ENCODE results near the gene ISG15. TPM values are rescaled to one million over a fixed set of nuclear protein-coding genes. Genes with fewer than 3 reads are reported as not detected.
A peak's percentile ranks its signal among the peaks of the same experiment; 100 is the strongest.
"Not testable (repeated sequence)": the region's sequence is repeated elsewhere in the genome, so short reads cannot be mapped to it uniquely, and the experiment has no call there.

Gene ISG15
- total RNA-seq, 1 donor from 2014 or later, result 31.9 TPM

- H3K4me1 Mint-ChIP-seq (ENCODE audit: low read depth), result peaks cover 6% of the 10 kb centered on the region
- H3K9me3 Mint-ChIP-seq, result peaks cover 9% of the 10 kb centered on the region
- peaks cover 32% of the 10 kb centered on the region for H3K27me3 Mint-ChIP-seq (ENCODE audit: low read depth)
- no peaks in the 10 kb centered on the region for H3K36me3 Mint-ChIP-seq (ENCODE audit: low read depth)
- no peak for DNase-seq (ENCODE audit: low spot score)
- no peak overlapping the region for H3K27ac Mint-ChIP-seq
- intact Hi-C loops (cut with micrococcal nuclease), result no loop called here
- no peak overlapping the region for H3K4me3 Mint-ChIP-seq (ENCODE audit: low read depth)
These were observed 19.8 kb upstream of the ISG15 start for GRCh38 chr1:993379-993995.

- H3K27ac Mint-ChIP-seq; intact Hi-C loops (cut with micrococcal nuclease); DNase-seq (ENCODE audit: low spot score); H3K36me3 Mint-ChIP-seq (ENCODE audit: low read depth); H3K4me1 Mint-ChIP-seq (ENCODE audit: low read depth); H3K4me3 Mint-ChIP-seq (ENCODE audit: low read depth); H3K9me3 Mint-ChIP-seq: not testable (repeated sequence)
- H3K27me3 Mint-ChIP-seq (ENCODE audit: low read depth), result peaks cover 23% of the 10 kb centered on the region
These were observed 18.8 kb upstream of the ISG15 start for GRCh38 chr1:994546-994945.

GRCh38 chr1:995665-996633 lies 17.3 kb upstream of the ISG15 start:
- Mint-ChIP-seq H3K36me3 (ENCODE audit: low read depth) (no peaks in the 10 kb centered on the region), H3K4me3 (ENCODE audit: low read depth) (no peak overlapping the region), H3K27ac (no peak overlapping the region), H3K4me1 (ENCODE audit: low read depth) (peaks cover 8% of the 10 kb centered on the region), H3K27me3 (ENCODE audit: low read depth) (peaks cover 25% of the 10 kb centered on the region), H3K9me3 (peaks cover 9% of the 10 kb centered on the region)
- no peak for DNase-seq (ENCODE audit: low spot score)
- intact Hi-C loops (cut with micrococcal nuclease), result no loop called here

- DNase-seq (ENCODE audit: low spot score), result no peak
- Mint-ChIP-seq H3K9me3 (peaks cover 6% of the 10 kb centered on the region), H3K4me1 (ENCODE audit: low read depth) (peaks cover 8% of the 10 kb centered on the region), H3K27ac (no peak overlapping the region), H3K27me3 (ENCODE audit: low read depth) (peaks cover 20% of the 10 kb centered on the region), H3K4me3 (ENCODE audit: low read depth) (no peak overlapping the region), H3K36me3 (ENCODE audit: low read depth) (no peaks in the 10 kb centered on the region)
- intact Hi-C loops (cut with micrococcal nuclease), result no loop called here
These were observed 16.2 kb upstream of the ISG15 start for GRCh38 chr1:996851-997712.

GRCh38 chr1:997713-997992 lies 15.6 kb upstream of the ISG15 start:
- intact Hi-C loops (cut with micrococcal nuclease), result no loop called here
- Mint-ChIP-seq H3K27me3 (ENCODE audit: low read depth) (peaks cover 20% of the 10 kb centered on the region), H3K36me3 (ENCODE audit: low read depth) (no peaks in the 10 kb centered on the region), H3K4me1 (ENCODE audit: low read depth) (peaks cover 5% of the 10 kb centered on the region), H3K27ac (no peak overlapping the region), H3K4me3 (ENCODE audit: low read depth) (no peak overlapping the region), H3K9me3 (no peaks in the 10 kb centered on the region)
- DNase-seq (ENCODE audit: low spot score), result no peak

GRCh38 chr1:997993-998744 lies 15.1 kb upstream of the ISG15 start:
- no peak for DNase-seq (ENCODE audit: low spot score)
- Mint-ChIP-seq H3K27ac (no peak overlapping the region), H3K4me1 (ENCODE audit: low read depth) (peaks cover 5% of the 10 kb centered on the region), H3K4me3 (ENCODE audit: low read depth) (no peak overlapping the region), H3K36me3 (ENCODE audit: low read depth) (no peaks in the 10 kb centered on the region), H3K9me3 (no peaks in the 10 kb centered on the region), H3K27me3 (ENCODE audit: low read depth) (peaks cover 23% of the 10 kb centered on the region)
- intact Hi-C loops (cut with micrococcal nuclease), result no loop called here

- no peak for DNase-seq (ENCODE audit: low spot score)
- no peaks in the 10 kb centered on the region for H3K9me3 Mint-ChIP-seq
- peaks cover 5% of the 10 kb centered on the region for H3K4me1 Mint-ChIP-seq (ENCODE audit: low read depth)
- H3K36me3 Mint-ChIP-seq (ENCODE audit: low read depth), result no peaks in the 10 kb centered on the region
- intact Hi-C loops (cut with micrococcal nuclease), result no loop called here
- no peak overlapping the region for H3K4me3 Mint-ChIP-seq (ENCODE audit: low read depth)
- H3K27ac Mint-ChIP-seq, result no peak overlapping the region
- peaks cover 27% of the 10 kb centered on the region for H3K27me3 Mint-ChIP-seq (ENCODE audit: low read depth)
These were observed 14.6 kb upstream of the ISG15 start for GRCh38 chr1:998745-998994.

GRCh38 chr1:998995-999724 lies 14.1 kb upstream of the ISG15 start:
- Mint-ChIP-seq H3K4me3 (ENCODE audit: low read depth) (no peak overlapping the region), H3K27ac (no peak overlapping the region), H3K36me3 (ENCODE audit: low read depth) (no peaks in the 10 kb centered on the region), H3K4me1 (ENCODE audit: low read depth) (peaks cover 5% of the 10 kb centered on the region), H3K9me3 (no peaks in the 10 kb centered on the region), H3K27me3 (ENCODE audit: low read depth) (peaks cover 27% of the 10 kb centered on the region)
- no peak for DNase-seq (ENCODE audit: low spot score)
- intact Hi-C loops (cut with micrococcal nuclease), result no loop called here

- Mint-ChIP-seq H3K27me3 (ENCODE audit: low read depth) (peaks cover 31% of the 10 kb centered on the region), H3K36me3 (ENCODE audit: low read depth) (no peaks in the 10 kb centered on the region), H3K4me1 (ENCODE audit: low read depth) (peaks cover 8% of the 10 kb centered on the region), H3K9me3 (no peaks in the 10 kb centered on the region), H3K4me3 (ENCODE audit: low read depth) (peak within 1 kb of the TSS; percentile 75), H3K27ac (peak within 1 kb of the TSS; percentile 76)
- no peak for DNase-seq (ENCODE audit: low spot score)
- intact Hi-C loops (cut with micrococcal nuclease), result no loop called here
These were observed 13.5 kb upstream of the ISG15 start, which contains the start of gene HES4 for GRCh38 chr1:999725-1000356. Gene HES4 (minus strand): TSS chr1:1000097. CDS start chr1:999973, 124 bp downstream.

- DNase-seq (ENCODE audit: low spot score), result no peak
- peaks cover 13% of the 10 kb centered on the region for H3K4me1 Mint-ChIP-seq (ENCODE audit: low read depth)
- peak overlapping the region; percentile 76 for H3K27ac Mint-ChIP-seq
- intact Hi-C loops (cut with micrococcal nuclease), result no loop called here
- H3K9me3 Mint-ChIP-seq, result no peaks in the 10 kb centered on the region
- H3K36me3 Mint-ChIP-seq (ENCODE audit: low read depth), result no peaks in the 10 kb centered on the region
- H3K27me3 Mint-ChIP-seq (ENCODE audit: low read depth), result peaks cover 32% of the 10 kb centered on the region
- peak overlapping the region; percentile 75 for H3K4me3 Mint-ChIP-seq (ENCODE audit: low read depth)
These were observed 12.8 kb upstream of the ISG15 start for GRCh38 chr1:1000357-1001056.

GRCh38 chr1:1001057-1001783 lies 12.1 kb upstream of the ISG15 start:
- H3K27ac Mint-ChIP-seq, result no peak overlapping the region
- DNase-seq (ENCODE audit: low spot score), result no peak
- no peak overlapping the region for H3K4me3 Mint-ChIP-seq (ENCODE audit: low read depth)
- no peaks in the 10 kb centered on the region for H3K36me3 Mint-ChIP-seq (ENCODE audit: low read depth)
- peaks cover 11% of the 10 kb centered on the region for H3K4me1 Mint-ChIP-seq (ENCODE audit: low read depth)
- H3K9me3 Mint-ChIP-seq, result no peaks in the 10 kb centered on the region
- intact Hi-C loops (cut with micrococcal nuclease), result no loop called here
- H3K27me3 Mint-ChIP-seq (ENCODE audit: low read depth), result peaks cover 31% of the 10 kb centered on the region

All from activated T-helper 2 cell treated with anti-CD3 and anti-CD28 coated beads, Interferon-gamma antibody, Interleukin-2, Interleukin-4, amounts not matched to agents 10 μg/mL and 5 μg/mL and 100 μg/mL, durations not matched to agents 14 hours and 24 hours and 36 hours (primary cell).